Activated CD4-positive, alpha-beta T cell treated with anti-CD3 and anti-CD28 coated beads for 4 hours (primary cell): ENCODE data around the gene RFX8.
"Not testable (repeated sequence)": the region's sequence is repeated elsewhere in the genome, so short reads cannot be mapped to it uniquely, and the experiment has no call there.

ENCODE experiments used
- DNase-seq, 2 donors: peaks; one replicate each; pipeline ENCODE4 v3.0.0-alpha.2; 2020

The RFX8 gene

GRCh38 chr2:101371636-101372035 is 103.3 kb downstream of the RFX8 start:
- no peak for DNase-seq

GRCh38 chr2:101369100-101369499 is 105.8 kb downstream of the RFX8 start:
- no peak for DNase-seq

- no peak for DNase-seq
Measured at GRCh38 chr2:101368376-101368775, 106.5 kb downstream of the RFX8 start.

GRCh38 chr2:101367508-101367907 is 107.4 kb downstream of the RFX8 start:
- DNase-seq: no peak

GRCh38 chr2:101364878-101365277 is 110.0 kb downstream of the RFX8 start:
- DNase-seq: no peak

- no peak for DNase-seq
Measured at GRCh38 chr2:101362777-101363176, 112.1 kb downstream of the RFX8 start.

GRCh38 chr2:101362316-101362715 is 112.6 kb downstream of the RFX8 start:
- no peak for DNase-seq

GRCh38 chr2:101361522-101361921 is 113.4 kb downstream of the RFX8 start:
- peak in 1 of 2 donors; percentile 13 for DNase-seq

GRCh38 chr2:101361121-101361520 is 113.8 kb downstream of the RFX8 start:
- no peak for DNase-seq

GRCh38 chr2:101360232-101360631 is 114.7 kb downstream of the RFX8 start:
- no peak for DNase-seq

GRCh38 chr2:101359410-101359954 is 115.4 kb downstream of the RFX8 start:
- no peak for DNase-seq

GRCh38 chr2:101357376-101357775 is 117.5 kb downstream of the RFX8 start:
- DNase-seq: no peak

- DNase-seq: no peak
Measured at GRCh38 chr2:101356521-101356920, 118.4 kb downstream of the RFX8 start.

- no peak for DNase-seq
Measured at GRCh38 chr2:101356055-101356454, 118.9 kb downstream of the RFX8 start.

GRCh38 chr2:101355401-101356054 is 119.4 kb downstream of the RFX8 start:
- no peak for DNase-seq

- DNase-seq: no peak
Measured at GRCh38 chr2:101354420-101355311, 120.2 kb downstream of the RFX8 start.

GRCh38 chr2:101352631-101353030 is 122.3 kb downstream of the RFX8 start:
- not testable (repeated sequence) for DNase-seq

GRCh38 chr2:101351207-101351606 is 123.7 kb downstream of the RFX8 start:
- no peak for DNase-seq

- no peak for DNase-seq
Measured at GRCh38 chr2:101349893-101350662, 124.8 kb downstream of the RFX8 start.

GRCh38 chr2:101348883-101349282 is 126.0 kb downstream of the RFX8 start:
- DNase-seq: no peak
